Hematopoietic multipotent progenitor cell treated with erythropoietin and hydrocortisone succinate and interleukin-3 and kit ligand, for 15 days (in vitro differentiated cells): Measurements from ENCODE around the gene RASD2.

Source experiments
- DNase-seq: peaks from one replicate; pipeline ENCODE4 v3.0.0-alpha.2; 2015; ENCODE audit warnings: low spot score

RASD2 gene

GRCh38 chr22:35542157-35542938, 1.7 kb downstream of the RASD2 start:
- no peak for DNase-seq

- DNase-seq, result no peak
Measured at GRCh38 chr22:35542939-35543516, 2.4 kb downstream of the RASD2 start.

DNA sequence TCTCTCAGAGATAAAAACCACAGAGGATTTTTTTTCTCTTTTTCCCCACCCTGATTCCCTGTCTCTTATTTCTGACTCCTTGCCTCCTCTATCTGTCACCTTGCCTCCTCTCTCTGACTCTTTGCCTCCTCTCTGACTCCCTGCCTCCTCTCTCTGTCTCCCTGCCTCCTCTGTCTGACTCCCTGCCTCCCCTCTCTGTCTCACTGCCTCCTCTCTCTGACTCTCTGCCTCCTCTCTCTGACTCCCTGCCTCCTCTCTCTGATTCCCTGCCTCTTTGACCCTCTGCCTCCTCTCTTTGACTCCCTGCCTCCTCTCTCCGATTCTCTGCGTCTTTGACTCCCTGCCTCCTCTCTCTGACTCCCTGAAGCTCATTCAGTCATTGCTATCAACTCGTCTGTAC, 3.1 kb downstream of the RASD2 start:
- no peak for DNase-seq

- no peak for DNase-seq
Measured at GRCh38 chr22:35544189-35544588, 3.6 kb downstream of the RASD2 start.

DNA sequence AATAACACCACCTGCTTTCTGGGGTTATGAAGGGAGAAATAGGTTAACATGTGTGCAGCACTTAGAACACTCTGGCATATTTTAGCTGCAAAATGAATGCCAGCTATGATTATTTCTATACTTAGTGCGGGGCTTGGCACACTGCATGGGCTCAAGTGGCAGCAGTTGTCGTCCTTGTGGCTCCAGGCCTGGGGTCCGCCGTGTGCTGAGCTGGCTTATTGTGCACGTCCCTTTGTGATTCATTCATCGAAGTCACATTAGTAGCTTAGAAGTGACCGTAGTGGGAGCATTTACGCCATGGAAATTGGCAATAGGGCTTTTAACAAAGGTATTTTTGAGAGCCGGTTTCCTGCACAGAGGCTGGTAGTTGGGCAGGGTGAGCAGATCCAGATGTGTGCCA, 4.2 kb downstream of the RASD2 start:
- no peak for DNase-seq

GRCh38 chr22:35546886-35547285, 6.3 kb downstream of the RASD2 start:
- DNase-seq, result no peak

GRCh38 chr22:35547987-35548721, 7.5 kb downstream of the RASD2 start:
- DNase-seq, result no peak

DNA sequence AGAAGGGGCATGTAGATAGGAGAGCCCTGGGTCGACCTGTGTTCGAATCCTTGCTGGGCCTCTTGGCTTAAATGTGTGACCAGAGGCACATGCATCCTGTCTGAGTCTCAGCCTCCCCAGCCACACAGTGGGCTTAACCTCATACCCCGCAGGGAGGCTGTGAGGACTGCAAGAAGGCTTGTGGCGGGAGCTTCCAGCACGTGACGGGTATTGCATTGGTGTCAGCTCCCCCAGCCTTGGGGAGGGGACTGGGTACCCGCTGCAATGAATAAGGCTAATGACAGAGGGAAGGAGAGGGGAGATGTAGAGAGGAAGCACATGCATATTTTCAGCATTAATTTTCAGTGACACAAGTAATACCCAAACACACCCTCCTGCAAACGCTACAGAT, 8.1 kb downstream of the RASD2 start:
- no peak for DNase-seq

- no peak for DNase-seq
Measured at GRCh38 chr22:35549328-35549727, 8.7 kb downstream of the RASD2 start.

- DNase-seq, result no peak
Measured at GRCh38 chr22:35551549-35552177, 11.0 kb downstream of the RASD2 start.

- peak; percentile 52 for DNase-seq
Measured at GRCh38 chr22:35552196-35552842, 11.7 kb downstream of the RASD2 start.

DNA sequence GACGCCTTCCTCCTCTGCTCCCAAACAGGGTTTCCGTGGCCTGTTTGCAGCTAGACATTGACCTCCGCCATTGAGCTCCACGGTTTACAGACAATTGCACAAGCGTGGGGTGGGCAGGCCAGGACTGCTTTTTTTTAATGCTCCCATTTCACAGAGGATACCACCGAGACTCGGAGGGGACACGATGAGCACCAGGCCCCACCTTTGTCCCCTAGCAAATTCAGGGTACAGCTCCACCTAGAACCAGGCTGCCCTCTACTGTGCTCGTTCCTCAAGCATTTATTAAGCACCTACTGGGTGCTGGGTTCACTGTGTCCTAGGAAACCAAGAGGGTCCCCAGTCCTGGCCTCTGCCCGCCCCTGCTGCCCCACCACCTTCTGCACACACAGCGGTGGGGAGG, 12.2 kb downstream of the RASD2 start:
- no peak for DNase-seq

DNA sequence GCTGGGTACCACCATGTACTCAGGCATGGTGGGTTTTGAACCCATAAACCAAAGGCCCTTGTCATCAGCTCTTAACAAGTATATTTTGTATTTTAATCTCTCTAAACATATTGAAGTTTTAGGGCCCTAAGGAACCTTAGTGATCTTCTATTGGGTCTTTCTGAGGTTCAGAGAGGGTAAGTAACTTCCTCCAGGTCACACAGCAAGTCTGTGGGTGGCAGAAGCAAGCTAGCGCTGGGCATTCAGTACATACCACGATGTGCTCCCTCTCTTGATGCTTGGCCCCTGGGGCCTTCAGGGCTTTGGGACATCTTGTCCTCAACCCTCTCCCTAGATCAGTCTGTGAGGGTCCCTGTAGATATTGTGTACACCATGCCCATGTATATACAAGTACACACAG, 12.7 kb downstream of the RASD2 start:
- DNase-seq, result no peak

GRCh38 chr22:35554297-35554845, 13.7 kb downstream of the RASD2 start:
- DNase-seq, result no peak

GRCh38 chr22:35555483-35555890, 14.9 kb downstream of the RASD2 start:
- DNase-seq, result no peak

GRCh38 chr22:35555946-35556547, 15.4 kb downstream of the RASD2 start:
- no peak for DNase-seq

GRCh38 chr22:35556666-35557065, 16.0 kb downstream of the RASD2 start:
- DNase-seq, result no peak

GRCh38 chr22:35558031-35558430, 17.4 kb downstream of the RASD2 start:
- no peak for DNase-seq

DNA sequence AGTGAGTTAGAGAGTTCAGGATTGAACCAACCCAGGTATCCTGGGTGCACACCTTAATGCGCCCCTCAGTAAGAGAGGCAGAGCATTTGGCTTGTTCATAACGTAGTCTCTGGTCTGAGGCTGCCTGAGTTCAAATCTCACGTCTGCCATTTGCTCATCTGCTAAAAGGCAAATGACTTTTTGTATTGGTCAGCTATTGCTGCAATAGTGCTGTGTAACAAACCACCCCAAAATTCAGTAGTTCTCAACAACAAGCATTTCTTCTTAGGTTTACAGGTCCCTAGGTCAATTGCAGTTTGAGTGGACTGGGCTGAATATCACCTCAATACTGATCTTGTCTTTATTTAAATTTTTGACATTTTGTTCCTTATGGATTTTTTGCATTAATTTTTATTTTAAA, 18.1 kb downstream of the RASD2 start:
- no peak for DNase-seq

- DNase-seq, result no peak
Measured at GRCh38 chr22:35559354-35560005, 18.8 kb downstream of the RASD2 start.

DNA sequence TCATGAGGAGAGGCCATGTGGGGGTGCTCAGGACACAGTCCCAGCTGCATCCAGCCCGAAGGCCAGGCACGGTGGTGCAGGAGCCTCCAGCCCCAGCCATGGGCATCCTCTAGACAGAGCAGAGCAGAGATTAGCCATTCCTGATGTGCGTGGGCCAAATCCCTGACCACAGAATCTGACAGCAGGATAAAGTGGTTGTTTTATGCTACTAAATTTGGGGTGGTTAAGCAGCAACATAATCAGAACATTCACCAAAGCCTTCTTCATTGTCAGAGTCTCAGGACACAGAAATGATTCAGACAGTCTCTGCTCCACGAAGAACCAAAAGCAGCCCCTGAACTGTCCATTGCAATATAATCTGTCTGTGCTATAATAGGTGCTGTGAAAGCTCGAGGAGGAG, 19.7 kb downstream of the RASD2 start:
- no peak for DNase-seq
